Neural cell (in vitro differentiated cells): ENCODE results near the gene ACHE. TPM values are rescaled to one million over a fixed set of nuclear protein-coding genes. Genes with fewer than 3 reads are reported as not detected.

Experiments
- H2AFZ ChIP-seq: fragments of 200-600, 300-800 bp; sonication (generic), shearing (Covaris generic); 2 replicates; pipeline ENCODE4 v1.6.0; 2014; ENCODE audit warnings: low read depth, mild to moderate bottlenecking, antibody characterized with exemption, low read length, moderate library complexity
- H3F3A ChIP-seq: fragments of 200-600 bp; shearing (Covaris generic); 2 replicates; pipeline ENCODE4 v1.6.1; 2016; ENCODE audit warnings: mild to moderate bottlenecking, moderate library complexity, mixed read lengths, antibody characterized with exemption, low read length; ENCODE audit not compliant: insufficient read depth, poor library complexity, severe bottlenecking
- H3K27ac ChIP-seq: fragments of 200-600, 300-800 bp; sonication (generic), shearing (Covaris generic); 2 replicates; pipeline ENCODE4 v1.5.1; 2014; ENCODE audit warnings: mild to moderate bottlenecking, low read length, moderate library complexity
- H3K27me3 ChIP-seq: fragments of 300-800, 200-600 bp; sonication (generic), shearing (Covaris generic); 2 replicates; pipeline ENCODE4 v1.6.0; 2014; ENCODE audit warnings: mild to moderate bottlenecking, low read depth, low read length, moderate library complexity; ENCODE audit not compliant: insufficient read depth
- H3K36me3 ChIP-seq: fragments of 300-800, 200-600 bp; sonication (generic), shearing (Covaris generic); 2 replicates; pipeline ENCODE4 v1.5.1; 2014; ENCODE audit warnings: mild to moderate bottlenecking, antibody characterized with exemption, low read length, moderate library complexity; ENCODE audit not compliant: insufficient read depth
- H3K4me2 ChIP-seq: fragments of 300-800, 200-600 bp; sonication (generic), shearing (Covaris generic); 2 replicates; pipeline ENCODE4 v1.6.0; 2014; ENCODE audit warnings: mild to moderate bottlenecking, low read length
- H3K4me3 ChIP-seq: fragments of 300-800, 200-600 bp; sonication (generic), shearing (Covaris generic); 2 replicates; pipeline ENCODE4 v1.5.1; 2014; ENCODE audit warnings: mild to moderate bottlenecking, low read length, moderate library complexity
- H3K79me2 ChIP-seq: fragments of 200-600 bp; shearing (Covaris generic); replicated peaks from 2 replicates; pipeline ENCODE4 v1.6.0; 2014; ENCODE audit warnings: mild to moderate bottlenecking, low read length, moderate library complexity; ENCODE audit not compliant: insufficient read depth
- H3K9ac ChIP-seq: fragments of 300-800, 200-600 bp; sonication (generic), shearing (Covaris generic); 2 replicates; pipeline ENCODE4 v1.6.1; 2016; ENCODE audit warnings: mild to moderate bottlenecking, low read length, mixed read lengths
- H3K9me2 ChIP-seq: fragments of 200-600 bp; shearing (Covaris generic); 2 replicates; pipeline ENCODE4 v1.6.1; 2016; ENCODE audit warnings: mild to moderate bottlenecking, low read length, mixed read lengths; ENCODE audit not compliant: insufficient read depth
- H3K9me3 ChIP-seq: fragments of 200-600, 300-800 bp; sonication (generic), shearing (Covaris generic); 2 replicates; pipeline ENCODE4 v1.6.1; 2016; ENCODE audit warnings: mild to moderate bottlenecking, mixed run types, low read length, moderate library complexity, mixed read lengths
- H4K20me1 ChIP-seq: fragments of 200-600 bp; shearing (Covaris generic); 2 replicates; pipeline ENCODE4 v1.6.1; 2016; ENCODE audit warnings: mild to moderate bottlenecking, mixed run types; ENCODE audit not compliant: insufficient read depth
- EP300 ChIP-seq: fragments of 450-650 bp; conservative IDR thresholded peaks from 2 replicates; pipeline ENCODE4 v1.6.1; 2014; ENCODE audit warnings: antibody characterized with exemption, mild to moderate bottlenecking, moderate library complexity; ENCODE audit not compliant: poor library complexity, severe bottlenecking
- EZH2 ChIP-seq: fragments of 200-600, 300-800 bp; shearing (Covaris generic), sonication (generic); IDR thresholded peaks from 2 replicates; pipeline ENCODE4 v1.6.1; 2014; ENCODE audit warnings: antibody characterized with exemption, low read length, borderline replicate concordance, mild to moderate bottlenecking; ENCODE audit not compliant: insufficient read depth, poor library complexity, severe bottlenecking
- MXI1 ChIP-seq: fragments of 450-650 bp; conservative IDR thresholded peaks from 2 replicates; pipeline ENCODE4 v1.6.1; 2014; ENCODE audit warnings: antibody characterized with exemption, mild to moderate bottlenecking; ENCODE audit not compliant: poor library complexity, severe bottlenecking
- POLR2AphosphoS5 ChIP-seq: IDR thresholded peaks from 2 replicates; pipeline ENCODE4 v1.6.1; 2012
- RAD21 ChIP-seq: fragments of 450-650 bp; conservative IDR thresholded peaks from 2 replicates; pipeline ENCODE4 v1.6.1; 2014; ENCODE audit warnings: antibody characterized with exemption, mild to moderate bottlenecking, moderate library complexity
- SMC3 ChIP-seq: fragments of 450-650 bp; conservative IDR thresholded peaks from 2 replicates; pipeline ENCODE4 v1.6.1; 2014; ENCODE audit warnings: antibody characterized with exemption, mild to moderate bottlenecking, moderate library complexity; ENCODE audit not compliant: poor library complexity
- TAF1 ChIP-seq: IDR thresholded peaks from 2 replicates; pipeline ENCODE4 v1.6.1; 2012; ENCODE audit warnings: low read depth
- polyA plus RNA-seq: library from polyadenylated mRNA; depleted of rRNA; stranded (reverse); fragments of >200 nt; gene quantifications from 2 replicates; pipeline ENCODE4 v1.2.3, GENCODE V29; 2014
- TF ChIP-seq, protein P1 (sequence below): IDR thresholded peaks from 2 replicates; pipeline ENCODE4 v1.6.1; 2012; ENCODE audit warnings: borderline replicate concordance
- TF ChIP-seq, protein P2 (sequence below): fragments of 450-650 bp; IDR thresholded peaks from 2 replicates; pipeline ENCODE4 v1.5.1; 2014; ENCODE audit warnings: antibody characterized with exemption, mild to moderate bottlenecking, moderate library complexity; ENCODE audit not compliant: poor library complexity, severe bottlenecking

The ACHE gene
- polyA plus RNA-seq, 1 donor from 2014 or later = 12.2 TPM

DNA sequence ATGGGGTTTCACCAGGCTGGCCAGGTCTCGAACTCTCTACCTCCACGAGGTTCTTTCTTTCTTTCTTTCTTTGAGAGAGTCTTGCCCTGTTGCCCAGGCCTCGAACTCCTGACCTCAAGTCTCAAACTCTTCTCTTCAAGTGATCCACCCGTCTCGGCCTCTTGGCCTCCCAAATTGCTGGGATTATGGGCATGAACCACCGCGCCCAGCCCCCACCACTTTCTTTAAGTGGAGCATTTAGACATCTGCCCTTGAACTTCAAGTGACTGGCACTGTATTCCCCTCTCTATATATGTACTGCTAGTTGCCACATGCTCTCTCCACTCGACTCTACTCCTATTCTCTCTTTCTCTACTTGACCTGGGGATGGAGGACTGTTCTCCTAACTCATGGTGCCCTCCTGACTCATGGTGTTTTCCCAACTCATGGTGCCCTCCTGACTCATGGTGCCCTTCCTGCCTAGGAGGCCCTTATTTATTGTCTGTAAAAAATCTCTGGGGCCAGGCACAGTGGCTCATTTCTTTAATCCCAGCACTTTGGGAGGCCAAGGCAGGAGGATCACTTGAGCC lies 19.3 kb upstream of the ACHE start:
- Histone ChIP-seq H3K79me2 (no peaks in the 10 kb centered on the region), H3K4me3 (no peak overlapping the region), H2AFZ (no peak overlapping the region), H3K27me3 (no peaks in the 10 kb centered on the region), H3F3A (no peaks in the 10 kb centered on the region), H3K9me2 (no peaks in the 10 kb centered on the region), H3K9ac (no peak overlapping the region), H3K36me3 (no peaks in the 10 kb centered on the region), H3K4me2 (no peak overlapping the region), H4K20me1 (no peaks in the 10 kb centered on the region), H3K9me3 (no peaks in the 10 kb centered on the region), H3K27ac (no peak overlapping the region)
- TF ChIP-seq, protein P1, sequence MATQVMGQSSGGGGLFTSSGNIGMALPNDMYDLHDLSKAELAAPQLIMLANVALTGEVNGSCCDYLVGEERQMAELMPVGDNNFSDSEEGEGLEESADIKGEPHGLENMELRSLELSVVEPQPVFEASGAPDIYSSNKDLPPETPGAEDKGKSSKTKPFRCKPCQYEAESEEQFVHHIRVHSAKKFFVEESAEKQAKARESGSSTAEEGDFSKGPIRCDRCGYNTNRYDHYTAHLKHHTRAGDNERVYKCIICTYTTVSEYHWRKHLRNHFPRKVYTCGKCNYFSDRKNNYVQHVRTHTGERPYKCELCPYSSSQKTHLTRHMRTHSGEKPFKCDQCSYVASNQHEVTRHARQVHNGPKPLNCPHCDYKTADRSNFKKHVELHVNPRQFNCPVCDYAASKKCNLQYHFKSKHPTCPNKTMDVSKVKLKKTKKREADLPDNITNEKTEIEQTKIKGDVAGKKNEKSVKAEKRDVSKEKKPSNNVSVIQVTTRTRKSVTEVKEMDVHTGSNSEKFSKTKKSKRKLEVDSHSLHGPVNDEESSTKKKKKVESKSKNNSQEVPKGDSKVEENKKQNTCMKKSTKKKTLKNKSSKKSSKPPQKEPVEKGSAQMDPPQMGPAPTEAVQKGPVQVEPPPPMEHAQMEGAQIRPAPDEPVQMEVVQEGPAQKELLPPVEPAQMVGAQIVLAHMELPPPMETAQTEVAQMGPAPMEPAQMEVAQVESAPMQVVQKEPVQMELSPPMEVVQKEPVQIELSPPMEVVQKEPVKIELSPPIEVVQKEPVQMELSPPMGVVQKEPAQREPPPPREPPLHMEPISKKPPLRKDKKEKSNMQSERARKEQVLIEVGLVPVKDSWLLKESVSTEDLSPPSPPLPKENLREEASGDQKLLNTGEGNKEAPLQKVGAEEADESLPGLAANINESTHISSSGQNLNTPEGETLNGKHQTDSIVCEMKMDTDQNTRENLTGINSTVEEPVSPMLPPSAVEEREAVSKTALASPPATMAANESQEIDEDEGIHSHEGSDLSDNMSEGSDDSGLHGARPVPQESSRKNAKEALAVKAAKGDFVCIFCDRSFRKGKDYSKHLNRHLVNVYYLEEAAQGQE = no peak
- TF ChIP-seq MXI1 (no peak), RAD21 (no peak), TAF1 (no peak), SMC3 (no peak), EP300 (no peak)

DNA sequence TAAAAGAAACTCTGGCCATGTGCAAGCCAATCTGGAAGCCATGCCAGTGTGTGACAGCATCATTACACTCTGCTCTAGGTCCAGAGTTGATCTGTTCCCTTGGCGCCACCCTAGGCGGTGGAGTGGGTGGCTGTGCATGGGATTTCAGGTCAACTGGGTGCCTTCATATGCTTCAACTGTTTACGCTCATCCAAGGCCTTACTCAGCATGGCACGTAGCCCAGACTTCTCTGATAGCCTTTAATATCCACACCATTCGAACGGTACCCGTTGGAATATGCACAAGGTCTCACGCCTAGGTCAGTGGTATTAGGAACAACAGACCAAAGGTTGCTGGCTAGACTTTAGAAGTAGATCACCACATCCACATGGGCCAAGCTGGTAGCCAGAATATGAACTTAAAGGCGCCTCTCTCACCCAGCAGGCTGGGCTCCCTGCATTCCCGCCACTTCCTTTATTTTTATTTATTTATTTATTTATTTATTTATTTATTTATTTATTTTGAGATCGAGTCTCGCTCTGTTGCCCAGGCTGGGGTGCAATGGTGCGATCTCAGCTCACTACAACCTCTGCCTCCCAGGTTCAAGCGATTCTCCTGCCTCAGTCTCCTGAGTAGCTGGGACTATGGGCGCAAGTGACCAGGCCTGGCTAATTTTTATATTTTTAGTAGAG lies 18.7 kb upstream of the ACHE start:
- TF ChIP-seq RAD21 = no peak
- no peak for TF ChIP-seq POLR2AphosphoS5
- TF ChIP-seq SMC3 = no peak
- TF ChIP-seq, protein P1 = no peak
- no peak for TF ChIP-seq MXI1
- TF ChIP-seq, protein P2, sequence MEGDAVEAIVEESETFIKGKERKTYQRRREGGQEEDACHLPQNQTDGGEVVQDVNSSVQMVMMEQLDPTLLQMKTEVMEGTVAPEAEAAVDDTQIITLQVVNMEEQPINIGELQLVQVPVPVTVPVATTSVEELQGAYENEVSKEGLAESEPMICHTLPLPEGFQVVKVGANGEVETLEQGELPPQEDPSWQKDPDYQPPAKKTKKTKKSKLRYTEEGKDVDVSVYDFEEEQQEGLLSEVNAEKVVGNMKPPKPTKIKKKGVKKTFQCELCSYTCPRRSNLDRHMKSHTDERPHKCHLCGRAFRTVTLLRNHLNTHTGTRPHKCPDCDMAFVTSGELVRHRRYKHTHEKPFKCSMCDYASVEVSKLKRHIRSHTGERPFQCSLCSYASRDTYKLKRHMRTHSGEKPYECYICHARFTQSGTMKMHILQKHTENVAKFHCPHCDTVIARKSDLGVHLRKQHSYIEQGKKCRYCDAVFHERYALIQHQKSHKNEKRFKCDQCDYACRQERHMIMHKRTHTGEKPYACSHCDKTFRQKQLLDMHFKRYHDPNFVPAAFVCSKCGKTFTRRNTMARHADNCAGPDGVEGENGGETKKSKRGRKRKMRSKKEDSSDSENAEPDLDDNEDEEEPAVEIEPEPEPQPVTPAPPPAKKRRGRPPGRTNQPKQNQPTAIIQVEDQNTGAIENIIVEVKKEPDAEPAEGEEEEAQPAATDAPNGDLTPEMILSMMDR = no peak
- TF ChIP-seq EZH2 = no peak
- TF ChIP-seq TAF1 = no peak
- no peak for TF ChIP-seq EP300
- Histone ChIP-seq H3K27me3 (no peaks in the 10 kb centered on the region), H3K27ac (no peak overlapping the region)

More for the DNA sequence above, 18.7 kb upstream of the ACHE start:
- H3K36me3 ChIP-seq = no peaks in the 10 kb centered on the region
- H3K9ac ChIP-seq = no peak overlapping the region
- no peaks in the 10 kb centered on the region for H3K79me2 ChIP-seq
- no peaks in the 10 kb centered on the region for H3K9me2 ChIP-seq
- H4K20me1 ChIP-seq = no peaks in the 10 kb centered on the region
- no peak overlapping the region for H3K4me3 ChIP-seq
- H3K4me2 ChIP-seq = no peak overlapping the region
- H2AFZ ChIP-seq = no peak overlapping the region
- H3F3A ChIP-seq = no peaks in the 10 kb centered on the region
- no peaks in the 10 kb centered on the region for H3K9me3 ChIP-seq
